ENCODE results near the gene MICAL1. TPM values are rescaled to one million over a fixed set of nuclear protein-coding genes. Genes with fewer than 3 reads are reported as not detected.

The MICAL1 gene
- total and polyA plus RNA-seq, 10 of the 15 experiments (the other 5 are each of a cell fraction or from before 2014, with no cell fraction given), result 0.32 to 71.6 (median 45.3) TPM

DNA sequence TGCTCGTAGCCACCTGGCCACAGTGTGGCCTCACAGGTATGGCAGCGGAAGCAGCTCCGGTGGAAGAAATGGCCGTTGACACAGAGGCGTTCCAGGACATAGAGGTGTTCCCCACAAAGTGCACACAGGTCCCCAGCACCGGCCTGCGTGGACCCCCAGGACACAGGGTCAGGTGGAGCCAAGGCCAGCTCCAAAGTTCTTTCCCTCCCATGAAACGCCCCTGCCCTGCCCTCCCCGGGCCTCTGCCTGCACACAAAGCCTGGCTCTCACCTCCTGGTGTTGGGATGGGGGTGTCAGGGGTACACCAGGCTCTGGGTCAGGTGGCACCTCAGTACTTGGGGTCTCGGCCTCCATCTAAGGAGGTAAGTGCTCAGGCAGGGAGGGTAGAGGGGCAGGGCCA is 8.5 kb downstream of the MICAL1 start:
- no TSS peak for BruUV-seq (replicated peaks)
- intact Hi-C loops (cut with micrococcal nuclease; ENCODE audit: unreplicated experiment) (no loop called here), in situ Hi-C loops (cut with MboI) (no loop called here)
- Histone ChIP-seq H2AFZ (ENCODE audit: control insufficient read depth, low read depth, low read length) (no peak overlapping the region), H3K9me3 (replicated peaks; ENCODE audit: control insufficient read depth, insufficient read depth, low read length) (no peaks in the 10 kb centered on the region), H3K36me3 (ENCODE audit: control insufficient read depth in 2 of 2, insufficient read depth in 2 of 2, low read length in 1 of 2) (peaks cover 14 to 26% of the 10 kb centered on the region in 2 experiments), H4K20me1 (ENCODE audit: control insufficient read depth, insufficient read depth) (no peaks in the 10 kb centered on the region), H3K27ac (ENCODE audit: control insufficient read depth, insufficient read depth) (no peak overlapping the region), H3K4me1 (ENCODE audit: control insufficient read depth, insufficient read depth, low read length) (peaks cover 9% of the 10 kb centered on the region; the same call in 1 of the 2 replicates), H3K9ac (ENCODE audit: control insufficient read depth, insufficient read depth, low read length) (no peak overlapping the region), H3K27me3 (replicated peaks in 1 of 2; ENCODE audit: control insufficient read depth in 2 of 2, insufficient read depth in 2 of 2, low read length in 1 of 2) (no peaks in the 10 kb centered on the region), H3K4me2 (ENCODE audit: control insufficient read depth, insufficient read depth) (no peak overlapping the region), H3K79me2 (ENCODE audit: control insufficient read depth, insufficient read depth, low read length) (no peaks in the 10 kb centered on the region; the same call in 1 of the 2 replicates), H3K4me3 (no peak overlapping the region)
- SMC1A ChIA-PET (ENCODE audit: uncharacterized antibody, unreplicated experiment), result no interaction called here
- CTCF ChIA-PET, result interaction anchor here (0.6 to 2.6 kb wide), 2 partner anchors 17 to 33 kb away, joined by 3 to 10 read pairs; no protein-coding TSS in a partner anchor
- FAIRE-seq (no peak), DNase-seq (ENCODE audit: low read depth, low spot score) (no peak), ATAC-seq (no peak)
- WGBS (ENCODE audit: insufficient coverage, insufficient replicate concordance, low lambda C conversion rate, missing lambda C conversion rate), result 91% methylated on average over 10 of the region's 10 CpGs
- POLR2A ChIA-PET, result interaction anchor here (0.6 kb wide), 1 partner anchor 1436 kb away, joined by 3 read pairs; no protein-coding TSS in a partner anchor
- RAD21 ChIA-PET (ENCODE audit: unreplicated experiment), result interaction anchor here (0.6 to 1.5 kb wide), 2 partner anchors 41 to 60 kb away, joined by 3 read pairs; no protein-coding TSS in a partner anchor
- TF ChIP-seq NBN (IDR thresholded peaks at IDR 0.05) (no peak), STAT3 (IDR thresholded peaks at IDR 0.05; ENCODE audit: low read depth, low read length) (no peak), BHLHE40 (IDR thresholded peaks at IDR 0.05; ENCODE audit: borderline replicate concordance in 1 of 2, low read depth in 2 of 2, low read length in 1 of 2) (no peak), MYC (IDR thresholded peaks at IDR 0.05; ENCODE audit: insufficient read depth, insufficient read length, insufficient replicate concordance, low read length, severe bottlenecking) (no peak), RBBP5 (conservative IDR thresholded peaks at IDR 0.05) (no peak), MEF2A (IDR thresholded peaks at IDR 0.05; ENCODE audit: insufficient read depth, low read depth, low read length) (no peak)
- TF ChIP-seq, protein P1, sequence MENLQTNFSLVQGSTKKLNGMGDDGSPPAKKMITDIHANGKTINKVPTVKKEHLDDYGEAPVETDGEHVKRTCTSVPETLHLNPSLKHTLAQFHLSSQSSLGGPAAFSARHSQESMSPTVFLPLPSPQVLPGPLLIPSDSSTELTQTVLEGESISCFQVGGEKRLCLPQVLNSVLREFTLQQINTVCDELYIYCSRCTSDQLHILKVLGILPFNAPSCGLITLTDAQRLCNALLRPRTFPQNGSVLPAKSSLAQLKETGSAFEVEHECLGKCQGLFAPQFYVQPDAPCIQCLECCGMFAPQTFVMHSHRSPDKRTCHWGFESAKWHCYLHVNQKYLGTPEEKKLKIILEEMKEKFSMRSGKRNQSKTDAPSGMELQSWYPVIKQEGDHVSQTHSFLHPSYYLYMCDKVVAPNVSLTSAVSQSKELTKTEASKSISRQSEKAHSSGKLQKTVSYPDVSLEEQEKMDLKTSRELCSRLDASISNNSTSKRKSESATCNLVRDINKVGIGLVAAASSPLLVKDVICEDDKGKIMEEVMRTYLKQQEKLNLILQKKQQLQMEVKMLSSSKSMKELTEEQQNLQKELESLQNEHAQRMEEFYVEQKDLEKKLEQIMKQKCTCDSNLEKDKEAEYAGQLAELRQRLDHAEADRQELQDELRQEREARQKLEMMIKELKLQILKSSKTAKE (IDR thresholded peaks at IDR 0.05; ENCODE audit: low read depth, poor library complexity, severe bottlenecking), result no peak
- TF ChIP-seq, protein P2, sequence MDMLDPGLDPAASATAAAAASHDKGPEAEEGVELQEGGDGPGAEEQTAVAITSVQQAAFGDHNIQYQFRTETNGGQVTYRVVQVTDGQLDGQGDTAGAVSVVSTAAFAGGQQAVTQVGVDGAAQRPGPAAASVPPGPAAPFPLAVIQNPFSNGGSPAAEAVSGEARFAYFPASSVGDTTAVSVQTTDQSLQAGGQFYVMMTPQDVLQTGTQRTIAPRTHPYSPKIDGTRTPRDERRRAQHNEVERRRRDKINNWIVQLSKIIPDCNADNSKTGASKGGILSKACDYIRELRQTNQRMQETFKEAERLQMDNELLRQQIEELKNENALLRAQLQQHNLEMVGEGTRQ (IDR thresholded peaks at IDR 0.05; ENCODE audit: borderline replicate concordance, low read depth, low read length), result no peak
- TF ChIP-seq, protein P3, sequence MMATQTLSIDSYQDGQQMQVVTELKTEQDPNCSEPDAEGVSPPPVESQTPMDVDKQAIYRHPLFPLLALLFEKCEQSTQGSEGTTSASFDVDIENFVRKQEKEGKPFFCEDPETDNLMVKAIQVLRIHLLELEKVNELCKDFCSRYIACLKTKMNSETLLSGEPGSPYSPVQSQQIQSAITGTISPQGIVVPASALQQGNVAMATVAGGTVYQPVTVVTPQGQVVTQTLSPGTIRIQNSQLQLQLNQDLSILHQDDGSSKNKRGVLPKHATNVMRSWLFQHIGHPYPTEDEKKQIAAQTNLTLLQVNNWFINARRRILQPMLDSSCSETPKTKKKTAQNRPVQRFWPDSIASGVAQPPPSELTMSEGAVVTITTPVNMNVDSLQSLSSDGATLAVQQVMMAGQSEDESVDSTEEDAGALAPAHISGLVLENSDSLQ (IDR thresholded peaks at IDR 0.05), result no peak
- TF ChIP-seq, protein P4, sequence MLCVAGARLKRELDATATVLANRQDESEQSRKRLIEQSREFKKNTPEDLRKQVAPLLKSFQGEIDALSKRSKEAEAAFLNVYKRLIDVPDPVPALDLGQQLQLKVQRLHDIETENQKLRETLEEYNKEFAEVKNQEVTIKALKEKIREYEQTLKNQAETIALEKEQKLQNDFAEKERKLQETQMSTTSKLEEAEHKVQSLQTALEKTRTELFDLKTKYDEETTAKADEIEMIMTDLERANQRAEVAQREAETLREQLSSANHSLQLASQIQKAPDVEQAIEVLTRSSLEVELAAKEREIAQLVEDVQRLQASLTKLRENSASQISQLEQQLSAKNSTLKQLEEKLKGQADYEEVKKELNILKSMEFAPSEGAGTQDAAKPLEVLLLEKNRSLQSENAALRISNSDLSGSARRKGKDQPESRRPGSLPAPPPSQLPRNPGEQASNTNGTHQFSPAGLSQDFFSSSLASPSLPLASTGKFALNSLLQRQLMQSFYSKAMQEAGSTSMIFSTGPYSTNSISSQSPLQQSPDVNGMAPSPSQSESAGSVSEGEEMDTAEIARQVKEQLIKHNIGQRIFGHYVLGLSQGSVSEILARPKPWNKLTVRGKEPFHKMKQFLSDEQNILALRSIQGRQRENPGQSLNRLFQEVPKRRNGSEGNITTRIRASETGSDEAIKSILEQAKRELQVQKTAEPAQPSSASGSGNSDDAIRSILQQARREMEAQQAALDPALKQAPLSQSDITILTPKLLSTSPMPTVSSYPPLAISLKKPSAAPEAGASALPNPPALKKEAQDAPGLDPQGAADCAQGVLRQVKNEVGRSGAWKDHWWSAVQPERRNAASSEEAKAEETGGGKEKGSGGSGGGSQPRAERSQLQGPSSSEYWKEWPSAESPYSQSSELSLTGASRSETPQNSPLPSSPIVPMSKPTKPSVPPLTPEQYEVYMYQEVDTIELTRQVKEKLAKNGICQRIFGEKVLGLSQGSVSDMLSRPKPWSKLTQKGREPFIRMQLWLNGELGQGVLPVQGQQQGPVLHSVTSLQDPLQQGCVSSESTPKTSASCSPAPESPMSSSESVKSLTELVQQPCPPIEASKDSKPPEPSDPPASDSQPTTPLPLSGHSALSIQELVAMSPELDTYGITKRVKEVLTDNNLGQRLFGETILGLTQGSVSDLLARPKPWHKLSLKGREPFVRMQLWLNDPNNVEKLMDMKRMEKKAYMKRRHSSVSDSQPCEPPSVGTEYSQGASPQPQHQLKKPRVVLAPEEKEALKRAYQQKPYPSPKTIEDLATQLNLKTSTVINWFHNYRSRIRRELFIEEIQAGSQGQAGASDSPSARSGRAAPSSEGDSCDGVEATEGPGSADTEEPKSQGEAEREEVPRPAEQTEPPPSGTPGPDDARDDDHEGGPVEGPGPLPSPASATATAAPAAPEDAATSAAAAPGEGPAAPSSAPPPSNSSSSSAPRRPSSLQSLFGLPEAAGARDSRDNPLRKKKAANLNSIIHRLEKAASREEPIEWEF (IDR thresholded peaks at IDR 0.05; ENCODE audit: insufficient replicate concordance, low read depth, low read length), result no peak

Measured in GM12878 (cell line).